Measurements from ENCODE around the gene FCSK.

Gene FCSK

GRCh38 chr16:70494777-70495176, 40.4 kb downstream of the FCSK start:
- no peak for TF ChIP-seq FOXM1 (IDR thresholded peaks at IDR 0.05; ENCODE audit: borderline replicate concordance, low read depth)
- TF ChIP-seq CEBPB (IDR thresholded peaks at IDR 0.05) = no peak
- TF ChIP-seq EGR1 (IDR thresholded peaks at IDR 0.05) = no peak
- no peak for TF ChIP-seq TEAD4 (IDR thresholded peaks at IDR 0.05)
- TF ChIP-seq YY1 (IDR thresholded peaks at IDR 0.05; ENCODE audit: low read depth) = no peak
- no peak for TF ChIP-seq USF1 (IDR thresholded peaks at IDR 0.05)
- no peak for TF ChIP-seq TAF1 (IDR thresholded peaks at IDR 0.05; ENCODE audit: low read depth)
- no peak for TF ChIP-seq ZBTB7A (IDR thresholded peaks at IDR 0.05; ENCODE audit: low read depth)
- no peak for TF ChIP-seq TCF12 (IDR thresholded peaks at IDR 0.05; ENCODE audit: low read depth)
- no peak for TF ChIP-seq CREB1 (IDR thresholded peaks at IDR 0.05; ENCODE audit: low read depth)
- TF ChIP-seq REST (IDR thresholded peaks at IDR 0.05; ENCODE audit: low read depth) = no peak

GRCh38 chr16:70495425-70496182, 41.2 kb downstream of the FCSK start:
- TF ChIP-seq YY1 (IDR thresholded peaks at IDR 0.05; ENCODE audit: low read depth) = no peak
- no peak for TF ChIP-seq RAD21 (IDR thresholded peaks at IDR 0.05; ENCODE audit: low read depth)

GRCh38 chr16:70496513-70496912, 42.1 kb downstream of the FCSK start:
- no peak for TF ChIP-seq RAD21 (IDR thresholded peaks at IDR 0.05; ENCODE audit: low read depth)
- no peak for TF ChIP-seq NFIC (IDR thresholded peaks at IDR 0.05)
- TF ChIP-seq USF1 (IDR thresholded peaks at IDR 0.05) = no peak
- TF ChIP-seq REST (IDR thresholded peaks at IDR 0.05; ENCODE audit: low read depth) = no peak
- TF ChIP-seq EGR1 (IDR thresholded peaks at IDR 0.05) = no peak
- no peak for TF ChIP-seq ZBTB7A (IDR thresholded peaks at IDR 0.05; ENCODE audit: low read depth)
- TF ChIP-seq EP300 (IDR thresholded peaks at IDR 0.05; ENCODE audit: borderline replicate concordance) = no peak
- no peak for TF ChIP-seq TAF1 (IDR thresholded peaks at IDR 0.05; ENCODE audit: low read depth)
- TF ChIP-seq TEAD4 (IDR thresholded peaks at IDR 0.05) = no peak
- TF ChIP-seq FOXM1 (IDR thresholded peaks at IDR 0.05; ENCODE audit: borderline replicate concordance, low read depth) = no peak
- no peak for TF ChIP-seq CREB1 (IDR thresholded peaks at IDR 0.05; ENCODE audit: low read depth)
- no peak for TF ChIP-seq MAX (IDR thresholded peaks at IDR 0.05)
- TF ChIP-seq YY1 (IDR thresholded peaks at IDR 0.05; ENCODE audit: low read depth) = no peak
- TF ChIP-seq TCF12 (IDR thresholded peaks at IDR 0.05; ENCODE audit: low read depth) = no peak

- TF ChIP-seq CREB1 (IDR thresholded peaks at IDR 0.05; ENCODE audit: low read depth) = no peak
- no peak for TF ChIP-seq RAD21 (IDR thresholded peaks at IDR 0.05; ENCODE audit: low read depth)
- no peak for TF ChIP-seq MAX (IDR thresholded peaks at IDR 0.05)
- TF ChIP-seq REST (IDR thresholded peaks at IDR 0.05; ENCODE audit: low read depth) = no peak
- TF ChIP-seq YY1 (IDR thresholded peaks at IDR 0.05; ENCODE audit: low read depth) = no peak
- no peak for TF ChIP-seq TEAD4 (IDR thresholded peaks at IDR 0.05)
- TF ChIP-seq NFIC (IDR thresholded peaks at IDR 0.05) = no peak
- TF ChIP-seq CEBPB (IDR thresholded peaks at IDR 0.05) = no peak
- no peak for TF ChIP-seq EP300 (IDR thresholded peaks at IDR 0.05; ENCODE audit: borderline replicate concordance)
- TF ChIP-seq EGR1 (IDR thresholded peaks at IDR 0.05) = no peak
- TF ChIP-seq FOXM1 (IDR thresholded peaks at IDR 0.05; ENCODE audit: borderline replicate concordance, low read depth) = no peak
- no peak for TF ChIP-seq USF1 (IDR thresholded peaks at IDR 0.05)
- TF ChIP-seq TCF12 (IDR thresholded peaks at IDR 0.05; ENCODE audit: low read depth) = no peak
- TF ChIP-seq TAF1 (IDR thresholded peaks at IDR 0.05; ENCODE audit: low read depth) = no peak
- no peak for TF ChIP-seq ZBTB7A (IDR thresholded peaks at IDR 0.05; ENCODE audit: low read depth)
Measured at GRCh38 chr16:70508752-70509151, 54.4 kb downstream of the FCSK start.
